Ectodermal cell (in vitro differentiated cells): Measurements from ENCODE around the gene EIF4G3.
"Not testable (repeated sequence)": the region's sequence is repeated elsewhere in the genome, so short reads cannot be mapped to it uniquely, and the experiment has no call there.

ENCODE experiments used
- H3K27ac ChIP-seq: 2 replicates; pipeline ENCODE4 v1.7.0; 2013; ENCODE audit warnings: mild to moderate bottlenecking, low read depth, low read length; ENCODE audit not compliant: insufficient read depth, poor library complexity, severe bottlenecking
- H3K27me3 ChIP-seq: 2 replicates; pipeline ENCODE4 v1.7.0; 2013; ENCODE audit warnings: mild to moderate bottlenecking, low read length; ENCODE audit not compliant: insufficient read depth, control insufficient read depth, poor library complexity, severe bottlenecking
- H3K36me3 ChIP-seq: one replicate; pipeline ENCODE4 v1.7.0; 2013; ENCODE audit warnings: low read length; ENCODE audit not compliant: control insufficient read depth, insufficient read depth
- H3K4me1 ChIP-seq: one replicate; pipeline ENCODE4 v1.7.0; 2013; ENCODE audit warnings: low read length; ENCODE audit not compliant: control insufficient read depth, insufficient read depth
- H3K4me3 ChIP-seq: 2 replicates; pipeline ENCODE4 v1.7.0; 2013; ENCODE audit warnings: low read depth, low read length, control low read depth; ENCODE audit not compliant: insufficient read depth
- H3K9me3 ChIP-seq: 2 replicates; pipeline ENCODE4 v1.7.0; 2013; ENCODE audit warnings: mild to moderate bottlenecking, low read length, moderate library complexity; ENCODE audit not compliant: control insufficient read depth
- WGBS, 2 experiments: methylation state at CpG; one replicate each; pipeline ENCODE4 v1.1.7; 2013; ENCODE audit warnings: missing lambda C conversion rate in 2 of 2; 5-methylcytosine and 5-hydroxymethylcytosine counted together

EIF4G3 gene

DNA sequence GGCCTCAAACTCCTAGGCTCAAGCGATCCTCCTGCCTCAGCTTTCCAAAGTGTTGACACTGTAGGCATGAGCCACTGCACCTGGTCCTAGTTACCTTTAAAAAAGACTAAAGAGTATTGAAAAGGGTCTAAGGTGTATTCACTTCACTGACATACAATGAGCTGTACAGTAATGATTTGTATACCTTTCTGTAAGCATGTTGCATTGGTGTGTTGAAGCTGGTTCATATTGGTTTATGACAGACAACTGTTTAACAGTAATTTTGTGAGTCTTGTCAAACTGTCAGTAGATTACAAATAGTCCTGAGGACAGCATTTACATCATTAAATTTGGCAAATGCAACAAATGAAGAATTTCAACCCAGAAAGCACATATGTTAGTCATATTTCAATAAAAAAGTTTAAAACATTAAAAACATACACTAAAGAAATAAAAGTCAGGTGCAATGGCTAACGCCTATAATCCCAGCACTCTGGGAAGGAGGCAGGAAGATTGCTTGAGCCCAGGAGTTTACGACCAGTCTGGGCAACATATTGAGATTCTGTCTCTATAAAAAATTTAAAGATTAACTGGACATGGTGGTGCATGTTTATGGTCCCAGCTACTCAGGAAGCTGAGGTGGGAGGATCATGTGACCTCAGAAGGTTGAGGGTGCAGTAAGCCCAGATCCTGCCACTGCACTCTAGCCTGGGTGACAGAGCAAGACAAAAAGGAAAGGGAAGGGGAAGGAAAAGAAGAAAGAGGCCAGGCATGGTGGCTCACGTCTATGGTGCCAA is 301.3 kb downstream of the EIF4G3 start:
- no peaks in the 10 kb centered on the region for H3K4me1 ChIP-seq
- H3K36me3 ChIP-seq, result no peaks in the 10 kb centered on the region
- 91 to 94% methylated on average over 4 of the region's 4 CpGs for WGBS, 2 experiments
- no peak overlapping the region for H3K27ac ChIP-seq
- no peaks in the 10 kb centered on the region for H3K27me3 ChIP-seq
- H3K4me3 ChIP-seq, result no peak overlapping the region
- H3K9me3 ChIP-seq, result no peaks in the 10 kb centered on the region

DNA sequence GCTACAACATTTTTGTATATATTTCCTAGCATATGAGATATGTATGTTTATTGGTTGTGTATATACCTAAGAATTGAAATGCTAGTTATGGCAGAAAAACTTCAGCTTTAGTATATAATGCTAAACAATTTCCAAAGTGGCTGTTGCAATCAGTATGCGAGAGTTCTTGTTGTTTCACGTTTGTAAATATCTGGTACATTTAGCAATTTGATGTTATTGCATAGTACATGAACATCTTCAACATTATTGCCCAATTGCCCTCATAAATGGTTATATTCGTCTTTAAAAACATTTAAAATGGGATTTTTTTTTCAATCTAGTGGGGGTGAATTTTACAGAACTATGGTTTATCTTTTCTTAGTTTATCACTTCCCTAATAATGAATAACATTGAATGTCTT is 303.4 kb downstream of the EIF4G3 start:
- Histone ChIP-seq H3K27ac (no peak overlapping the region), H3K4me3 (no peak overlapping the region), H3K36me3 (no peaks in the 10 kb centered on the region), H3K27me3 (no peaks in the 10 kb centered on the region), H3K9me3 (no peaks in the 10 kb centered on the region), H3K4me1 (no peaks in the 10 kb centered on the region)
- 93 to 100% methylated on average over 2 to 3 of the region's 3 CpGs for WGBS, 2 experiments

DNA sequence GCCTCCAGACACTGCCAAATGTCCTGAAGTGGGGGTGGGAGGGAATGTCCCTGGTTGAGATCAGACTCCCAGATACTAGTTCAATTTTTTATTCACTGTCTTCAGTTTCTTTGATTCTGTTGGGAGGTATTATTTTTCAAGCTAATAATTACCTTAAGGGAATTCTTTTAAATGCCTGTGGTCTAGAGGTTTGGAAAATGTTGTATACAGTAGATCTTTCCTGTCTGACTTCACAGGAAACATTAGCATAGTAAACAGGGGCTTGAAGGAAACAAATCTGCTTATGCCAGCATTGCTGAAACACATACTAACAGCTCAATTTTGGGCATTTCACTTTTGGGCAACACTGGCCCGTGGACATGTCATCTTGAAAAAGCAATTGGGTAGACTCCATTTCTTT is 305.3 kb downstream of the EIF4G3 start:
- Histone ChIP-seq H3K9me3 (no peaks in the 10 kb centered on the region), H3K4me1 (no peaks in the 10 kb centered on the region), H3K27ac (no peak overlapping the region), H3K27me3 (no peaks in the 10 kb centered on the region), H3K36me3 (no peaks in the 10 kb centered on the region), H3K4me3 (no peak overlapping the region)
- WGBS, 2 experiments, result 44 to 55% methylated on average over 1 of the region's 1 CpG

DNA sequence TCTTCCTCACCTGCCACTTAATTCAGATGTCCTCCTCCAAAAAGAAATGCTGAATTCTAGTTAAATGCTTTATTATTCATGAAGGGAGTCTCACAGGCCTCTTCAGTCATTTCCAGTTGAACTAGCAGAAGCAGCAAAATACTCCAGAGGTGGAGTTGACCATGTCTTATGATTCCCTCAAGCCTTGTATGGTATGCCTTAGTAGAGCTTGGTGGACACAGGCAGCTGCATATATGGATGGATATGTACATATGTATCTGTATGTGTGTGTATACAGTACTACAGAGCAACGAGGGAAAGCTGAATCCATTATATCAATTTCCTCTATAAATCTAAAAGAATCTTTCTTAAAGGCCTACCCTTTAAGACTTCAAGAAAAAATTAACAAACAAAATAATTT is 306.0 kb downstream of the EIF4G3 start:
- Histone ChIP-seq H3K27me3 (no peaks in the 10 kb centered on the region), H3K4me3 (no peak overlapping the region), H3K9me3 (no peaks in the 10 kb centered on the region), H3K4me1 (no peaks in the 10 kb centered on the region), H3K36me3 (no peaks in the 10 kb centered on the region), H3K27ac (no peak overlapping the region)
- 92% methylated on average over 1 of the region's 1 CpG; no CpG with 5 or more reads in 1 of the 2 experiments for WGBS, 2 experiments

DNA sequence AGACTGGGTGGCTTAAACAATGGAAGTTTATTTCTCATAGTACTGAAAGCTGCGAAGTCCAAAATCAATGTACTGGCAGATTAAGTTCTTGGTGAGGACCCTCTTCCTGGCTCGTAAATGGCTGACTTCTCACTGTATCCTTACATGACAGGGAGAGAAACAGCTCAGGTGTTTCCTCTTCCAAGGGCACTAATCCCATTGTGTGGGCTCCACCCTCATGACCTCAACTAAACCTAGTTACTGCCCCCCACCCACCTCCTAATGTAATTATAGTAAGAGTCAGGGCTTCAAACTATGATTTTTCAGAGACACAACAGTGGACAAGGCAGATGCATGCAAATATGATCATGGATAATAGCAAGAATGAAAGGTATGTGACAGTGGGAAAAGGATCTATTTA is 308.4 kb downstream of the EIF4G3 start:
- Histone ChIP-seq H3K27ac (no peak overlapping the region), H3K36me3 (peaks cover 17% of the 10 kb centered on the region), H3K27me3 (no peaks in the 10 kb centered on the region), H3K4me1 (no peaks in the 10 kb centered on the region), H3K4me3 (no peak overlapping the region), H3K9me3 (no peaks in the 10 kb centered on the region)
- WGBS, 2 experiments, result 95 to 96% methylated on average over 2 of the region's 2 CpGs

DNA sequence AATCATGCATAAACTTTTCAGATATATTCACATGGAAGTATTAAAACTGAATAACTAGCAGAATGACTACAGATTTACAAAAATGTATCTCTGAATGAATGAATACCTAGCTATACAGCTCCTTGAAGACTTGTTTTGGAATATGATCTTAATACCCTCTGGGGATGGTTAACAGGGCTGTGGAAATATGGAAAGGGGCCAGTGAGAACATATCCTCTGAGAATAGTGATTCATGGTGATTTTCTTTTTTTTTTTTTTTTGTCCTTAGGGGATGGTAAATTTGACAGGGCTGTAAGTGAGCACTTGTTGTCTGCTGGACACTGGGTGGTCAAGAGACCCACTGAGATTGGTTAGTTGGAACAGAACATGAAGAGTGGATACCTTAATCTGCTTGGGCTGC is 308.9 kb downstream of the EIF4G3 start:
- no peak overlapping the region for H3K27ac ChIP-seq
- H3K4me3 ChIP-seq, result no peak overlapping the region
- no peaks in the 10 kb centered on the region for H3K4me1 ChIP-seq
- no peaks in the 10 kb centered on the region for H3K9me3 ChIP-seq
- H3K36me3 ChIP-seq, result peaks cover 20% of the 10 kb centered on the region
- no peaks in the 10 kb centered on the region for H3K27me3 ChIP-seq

DNA sequence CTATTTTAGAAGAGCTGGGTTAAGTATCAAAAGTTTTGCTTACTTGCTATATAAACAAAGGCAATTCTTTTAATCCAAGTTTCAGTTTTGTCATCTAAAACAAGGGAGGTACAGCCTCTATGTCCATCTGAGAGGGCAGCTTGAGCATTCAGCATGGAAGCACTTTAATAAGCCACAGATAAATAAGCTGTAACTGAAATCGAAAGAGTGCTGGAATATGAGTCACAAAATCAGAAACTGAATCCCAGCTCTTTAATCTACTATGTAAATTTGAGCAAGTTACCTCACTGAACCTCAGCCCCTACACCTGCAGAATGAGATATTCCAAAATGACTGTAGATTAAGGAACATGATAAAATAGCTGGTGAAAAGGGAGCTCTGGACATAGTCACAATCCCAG is 309.6 kb downstream of the EIF4G3 start:
- Histone ChIP-seq H3K4me3 (no peak overlapping the region), H3K27ac (no peak overlapping the region), H3K27me3 (no peaks in the 10 kb centered on the region), H3K36me3 (peaks cover 26% of the 10 kb centered on the region), H3K4me1 (no peaks in the 10 kb centered on the region), H3K9me3 (no peaks in the 10 kb centered on the region)
- 91 to 100% methylated on average over 1 of the region's 1 CpG for WGBS, 2 experiments

DNA sequence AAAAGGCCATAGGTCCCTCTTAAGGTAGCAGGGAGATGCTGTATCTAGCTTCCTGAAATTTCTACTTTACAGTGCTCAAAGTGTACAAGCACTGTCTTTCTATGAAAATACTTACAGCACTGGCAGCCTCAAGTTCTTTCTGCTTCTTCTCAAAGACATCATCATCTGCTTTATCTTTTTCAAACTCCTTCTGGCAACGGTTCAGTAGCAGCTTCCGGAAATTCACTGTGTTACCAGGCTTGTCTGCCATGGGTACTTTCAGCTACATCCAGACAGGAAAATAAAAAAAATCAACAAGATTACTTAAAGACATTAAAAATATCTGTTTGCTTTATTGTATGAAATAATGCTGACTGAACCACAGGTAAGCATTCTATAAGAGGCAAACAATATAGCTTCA is 311.7 kb downstream of the EIF4G3 start:
- peaks cover 38% of the 10 kb centered on the region for H3K36me3 ChIP-seq
- no peaks in the 10 kb centered on the region for H3K27me3 ChIP-seq
- H3K4me3 ChIP-seq, result no peak overlapping the region
- WGBS, 2 experiments, result 95 to 98% methylated on average over 2 of the region's 2 CpGs
- no peaks in the 10 kb centered on the region for H3K9me3 ChIP-seq
- H3K27ac ChIP-seq, result no peak overlapping the region
- no peaks in the 10 kb centered on the region for H3K4me1 ChIP-seq

DNA sequence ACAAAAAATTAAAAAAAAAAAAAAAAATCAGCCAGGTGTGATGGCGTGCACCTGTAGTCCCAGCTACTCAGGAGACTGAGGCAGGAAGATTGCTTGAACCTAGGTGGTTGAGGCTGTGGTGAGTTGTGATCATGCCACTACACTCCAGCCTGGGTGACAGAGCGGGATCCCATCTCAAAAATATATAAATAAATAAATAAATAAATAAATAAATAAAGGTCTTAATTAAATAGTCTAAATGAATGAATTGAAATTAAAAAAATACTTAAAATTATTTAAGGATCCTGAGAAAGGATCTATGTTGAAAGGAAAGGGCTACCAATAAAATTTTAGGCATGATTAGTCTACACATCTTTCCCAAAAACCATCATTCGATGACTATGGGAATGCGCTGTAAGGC is 322.2 kb downstream of the EIF4G3 start:
- no peaks in the 10 kb centered on the region for H3K27me3 ChIP-seq
- H3K4me1 ChIP-seq, result no peaks in the 10 kb centered on the region
- peaks cover 41% of the 10 kb centered on the region for H3K36me3 ChIP-seq
- no peak overlapping the region for H3K4me3 ChIP-seq
- H3K27ac ChIP-seq, result no peak overlapping the region
- WGBS, 2 experiments, result 96 to 98% methylated on average over 3 of the region's 4 CpGs
- no peaks in the 10 kb centered on the region for H3K9me3 ChIP-seq

DNA sequence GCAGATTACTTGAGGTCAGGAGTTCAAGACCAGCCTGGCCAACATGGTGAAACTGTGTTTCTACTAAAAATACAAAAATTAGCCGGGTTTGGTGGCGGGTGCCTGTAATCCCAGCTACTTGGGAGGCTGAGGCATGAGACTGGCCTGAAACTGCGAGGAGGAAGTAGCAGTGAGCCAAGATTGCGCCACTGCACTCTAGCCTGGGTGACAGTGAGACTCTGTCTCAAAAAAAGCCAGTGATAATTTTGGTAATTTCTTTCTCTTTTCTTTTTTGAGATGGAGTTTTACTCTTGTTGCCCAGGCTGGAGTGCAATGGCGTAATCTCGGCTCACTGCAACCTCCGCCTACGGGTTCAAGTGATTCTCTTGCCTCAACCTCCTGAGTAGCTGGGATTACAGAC is 324.9 kb downstream of the EIF4G3 start:
- peaks cover 22% of the 10 kb centered on the region for H3K36me3 ChIP-seq
- 81 to 86% methylated on average over 8 of the region's 8 CpGs for WGBS, 2 experiments
- not testable (repeated sequence) for H3K27me3 ChIP-seq, H3K4me1 ChIP-seq, H3K9me3 ChIP-seq, H3K4me3 ChIP-seq, H3K27ac ChIP-seq

DNA sequence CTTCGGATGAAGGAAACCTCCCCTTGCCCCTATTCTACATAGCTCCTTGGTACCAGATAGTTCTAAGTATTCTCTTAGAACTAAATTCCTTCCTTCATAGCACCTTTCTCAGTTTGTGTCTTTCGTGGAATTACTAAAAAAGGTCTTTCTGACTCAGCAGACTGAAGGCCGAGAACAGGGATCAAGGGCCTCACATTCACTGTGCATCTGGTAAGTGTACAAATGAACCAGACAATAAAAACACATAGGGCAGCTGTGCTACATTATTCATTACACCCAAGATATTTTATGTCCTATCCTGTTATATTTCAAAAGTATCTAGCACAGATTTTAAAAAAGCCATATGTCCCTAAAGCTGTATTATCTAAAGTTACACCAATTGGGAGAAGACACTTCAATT is 326.7 kb downstream of the EIF4G3 start:
- H3K27me3 ChIP-seq, result no peaks in the 10 kb centered on the region
- H3K4me3 ChIP-seq, result no peak overlapping the region
- no peaks in the 10 kb centered on the region for H3K9me3 ChIP-seq
- WGBS, 2 experiments, result 95 to 96% methylated on average over 3 of the region's 3 CpGs
- H3K27ac ChIP-seq, result no peak overlapping the region
- H3K36me3 ChIP-seq, result peaks cover 22% of the 10 kb centered on the region
- no peaks in the 10 kb centered on the region for H3K4me1 ChIP-seq
